CD4-positive, alpha-beta T cell treated with Interleukin-4 for 1 hour (primary cell): ENCODE data around the gene SYT2.
A peak's percentile ranks its signal among the peaks of the same experiment; 100 is the strongest.
"Not testable (repeated sequence)": the region's sequence is repeated elsewhere in the genome, so short reads cannot be mapped to it uniquely, and the experiment has no call there.

Experiments
- DNase-seq, 2 donors: peaks; one replicate each; pipeline ENCODE4 v3.0.0-alpha.2; 2020 to 2022

SYT2 gene

GRCh38 chr1:202710070-202711045, at the start of gene SYT2:
SYT2 (minus strand) TSS chr1:202710454; CDS start chr1:202605772, 104,682 bp downstream.
- DNase-seq = no peak

- DNase-seq = no peak
Measured at GRCh38 chr1:202756391-202756790, 46.1 kb upstream of the SYT2 start.

- DNase-seq = no peak
Measured at GRCh38 chr1:202754293-202754692, 44.0 kb upstream of the SYT2 start.

- DNase-seq = no peak
Measured at GRCh38 chr1:202752774-202753173, 42.5 kb upstream of the SYT2 start.

- peak in 1 of 2 donors; percentile 14 for DNase-seq
Measured at GRCh38 chr1:202750761-202751160, 40.5 kb upstream of the SYT2 start.

GRCh38 chr1:202750024-202750423, 39.8 kb upstream of the SYT2 start:
- DNase-seq = no peak

- DNase-seq = no peak
Measured at GRCh38 chr1:202745323-202745888, 35.2 kb upstream of the SYT2 start.

GRCh38 chr1:202744770-202745169, 34.5 kb upstream of the SYT2 start:
- DNase-seq = not testable (repeated sequence)

GRCh38 chr1:202742496-202742895, 32.2 kb upstream of the SYT2 start:
- no peak for DNase-seq

- no peak for DNase-seq
Measured at GRCh38 chr1:202733251-202733650, 23.0 kb upstream of the SYT2 start.

- no peak for DNase-seq
Measured at GRCh38 chr1:202728951-202729350, 18.7 kb upstream of the SYT2 start.

- no peak for DNase-seq
Measured at GRCh38 chr1:202725526-202725925, 15.3 kb upstream of the SYT2 start.

- DNase-seq = no peak
Measured at GRCh38 chr1:202723708-202724107, 13.5 kb upstream of the SYT2 start.

- DNase-seq = not testable (repeated sequence)
Measured at GRCh38 chr1:202723046-202723445, 12.8 kb upstream of the SYT2 start.

GRCh38 chr1:202716654-202717053, 6.4 kb upstream of the SYT2 start:
- DNase-seq = no peak

GRCh38 chr1:202714202-202714601, 3.9 kb upstream of the SYT2 start:
- DNase-seq = not testable (repeated sequence)

- no peak for DNase-seq
Measured at GRCh38 chr1:202713110-202713509, 2.9 kb upstream of the SYT2 start.

- DNase-seq = no peak
Measured at GRCh38 chr1:202711949-202712635, 1.8 kb upstream of the SYT2 start.

- DNase-seq = no peak
Measured at GRCh38 chr1:202709276-202710041, 795 bp downstream of the SYT2 start.

- DNase-seq = no peak
Measured at GRCh38 chr1:202708456-202709275, 1.6 kb downstream of the SYT2 start.

GRCh38 chr1:202706851-202707250, 3.4 kb downstream of the SYT2 start:
- no peak for DNase-seq

- no peak for DNase-seq
Measured at GRCh38 chr1:202704601-202705000, 5.7 kb downstream of the SYT2 start.
